Central memory CD4-positive, alpha-beta T cell (primary cell): Measurements from ENCODE around the gene AGBL3.
"Not testable (repeated sequence)": the region's sequence is repeated elsewhere in the genome, so short reads cannot be mapped to it uniquely, and the experiment has no call there.

Experiments
- DNase-seq: peaks from one replicate; pipeline ENCODE4 v3.0.0; 2022

AGBL3 gene

GRCh38 chr7:134966691-134967090 is 19.6 kb upstream of the AGBL3 start:
- DNase-seq: no peak

- no peak for DNase-seq
Measured at GRCh38 chr7:134968110-134968509, 18.2 kb upstream of the AGBL3 start.

GRCh38 chr7:134981645-134982044 is 4.7 kb upstream of the AGBL3 start:
- not testable (repeated sequence) for DNase-seq

GRCh38 chr7:134985894-134986362 is 380 bp upstream of the AGBL3 start:
- DNase-seq: no peak

- DNase-seq: no peak
Measured at GRCh38 chr7:134988161-134988560, 1.9 kb downstream of the AGBL3 start.

- no peak for DNase-seq
Measured at GRCh38 chr7:134991469-134992339, 5.4 kb downstream of the AGBL3 start.

GRCh38 chr7:134992626-134993179 is 6.4 kb downstream of the AGBL3 start:
- DNase-seq: no peak

GRCh38 chr7:134993877-134994456 is 7.7 kb downstream of the AGBL3 start:
- DNase-seq: no peak

- peak; percentile 1 for DNase-seq
Measured at GRCh38 chr7:134995239-134996096, 9.2 kb downstream of the AGBL3 start.

GRCh38 chr7:134996097-134996550 is 9.8 kb downstream of the AGBL3 start:
- no peak for DNase-seq

- no peak for DNase-seq
Measured at GRCh38 chr7:134997214-134997885, 11.0 kb downstream of the AGBL3 start.

- DNase-seq: no peak
Measured at GRCh38 chr7:134999136-134999535, 12.8 kb downstream of the AGBL3 start.

GRCh38 chr7:135001390-135002165 is 15.3 kb downstream of the AGBL3 start:
- no peak for DNase-seq

GRCh38 chr7:135012229-135012628 is 25.9 kb downstream of the AGBL3 start:
- DNase-seq: no peak

GRCh38 chr7:135023622-135024021 is 37.3 kb downstream of the AGBL3 start:
- no peak for DNase-seq

GRCh38 chr7:135035252-135035651 is 48.9 kb downstream of the AGBL3 start:
- DNase-seq: no peak

GRCh38 chr7:135067017-135067416 is 80.7 kb downstream of the AGBL3 start:
- DNase-seq: not testable (repeated sequence)

- no peak for DNase-seq
Measured at GRCh38 chr7:135074096-135074495, 87.8 kb downstream of the AGBL3 start.

GRCh38 chr7:135074531-135074930 is 88.2 kb downstream of the AGBL3 start:
- no peak for DNase-seq

- no peak for DNase-seq
Measured at GRCh38 chr7:135075716-135076115, 89.4 kb downstream of the AGBL3 start.

- no peak for DNase-seq
Measured at GRCh38 chr7:135076882-135077281, 90.6 kb downstream of the AGBL3 start.
